ENCODE measurements around the gene REEP5. TPM values are rescaled to one million over a fixed set of nuclear protein-coding genes. Genes with fewer than 3 reads are reported as not detected.

REEP5 gene
- total and polyA plus RNA-seq, 2 of the 13 experiments (the other 11 are each of a cell fraction or from before 2014, with no cell fraction given) = 49.4 to 239 TPM

- TF ChIP-seq PATZ1 (CRISPR knock-in tag; IDR thresholded peaks at IDR 0.05) = peak; percentile 78
- no peak for TF ChIP-seq FOXK2 (IDR thresholded peaks at IDR 0.05)
- TF ChIP-seq ZBTB34 (CRISPR knock-in tag; IDR thresholded peaks at IDR 0.05) = no peak
- 0 out of 2 replicates have a peak, but pooled peaks have one; percentile 44 for TF ChIP-seq HES4 (CRISPR knock-in tag; IDR thresholded peaks at IDR 0.05; ENCODE audit: borderline replicate concordance)
- TF ChIP-seq ZNF543 (CRISPR knock-in tag; IDR thresholded peaks at IDR 0.05) = no peak
- TF ChIP-seq ZMYM2 (CRISPR knock-in tag; IDR thresholded peaks at IDR 0.05) = no peak
- peak; percentile 23 for TF ChIP-seq MED8 (CRISPR knock-in tag; IDR thresholded peaks at IDR 0.05; ENCODE audit: insufficient replicate concordance)
- TF ChIP-seq ZNF263 (CRISPR knock-in tag; IDR thresholded peaks at IDR 0.05) = peak; percentile 1; the same call in 1 of the 2 replicates
- peak; percentile 32 for TF ChIP-seq ZFP91 (CRISPR knock-in tag; IDR thresholded peaks at IDR 0.05; ENCODE audit: borderline replicate concordance)
- no peak for TF ChIP-seq KDM1A (CRISPR knock-in tag; IDR thresholded peaks at IDR 0.05)
- peak; percentile 40 for TF ChIP-seq AGO2 (optimal IDR thresholded peaks at IDR 0.05; ENCODE audit: low read depth, low read length)
- TF ChIP-seq ZNF501 (CRISPR knock-in tag; IDR thresholded peaks at IDR 0.05) = no peak; the same call in 1 of the 2 replicates
- no peak for TF ChIP-seq FOXA1 (IDR thresholded peaks at IDR 0.05)
- peak; percentile 73 for TF ChIP-seq FOXA1 (CRISPR knock-in tag; IDR thresholded peaks at IDR 0.05)
- TF ChIP-seq ZKSCAN8 (CRISPR knock-in tag; IDR thresholded peaks at IDR 0.05; ENCODE audit: borderline replicate concordance) = 0 out of 2 replicates have a peak, but pooled peaks have one; percentile 43
- no peak for TF ChIP-seq ZNF280D (CRISPR knock-in tag; IDR thresholded peaks at IDR 0.05)
Measured at GRCh38 chr5:112921833-112922817, at the start of gene REEP5 (continued).
